HepG2 (cell line): ENCODE measurements around the gene CCDC116. TPM values are rescaled to one million over a fixed set of nuclear protein-coding genes. Genes with fewer than 3 reads are reported as not detected.

Source experiments
- ARID5B ChIP-seq: IDR thresholded peaks from 2 replicates; pipeline ENCODE4 v1.4.0; 2020; ENCODE audit warnings: mild to moderate bottlenecking, missing genetic modification reagents
- ATAD3A ChIP-seq: sonication (generic); formaldehyde crosslinking; IDR thresholded peaks from 2 replicates; pipeline ENCODE4 v1.4.0; 2020; ENCODE audit warnings: missing genetic modification reagents
- GFI1 ChIP-seq: sonication (generic); formaldehyde crosslinking; IDR thresholded peaks from 2 replicates; pipeline ENCODE4 v1.5.0; 2020; ENCODE audit warnings: missing genetic modification reagents, mild to moderate bottlenecking, borderline replicate concordance
- GLI4 ChIP-seq: sonication (generic); formaldehyde crosslinking; IDR thresholded peaks from 2 replicates; pipeline ENCODE4 v1.5.1; 2020; ENCODE audit warnings: missing genetic modification reagents, mild to moderate bottlenecking, moderate library complexity, borderline replicate concordance
- HCFC1 ChIP-seq: fragments of 150-350 bp; IDR thresholded peaks from 2 replicates; pipeline ENCODE4 v1.6.1; 2014; ENCODE audit warnings: low read depth, low read length
- JUNB ChIP-seq: sonication (generic); formaldehyde crosslinking; IDR thresholded peaks from 2 replicates; pipeline ENCODE4 v1.8.0; 2022; ENCODE audit warnings: missing genetic modification reagents, mild to moderate bottlenecking, borderline replicate concordance
- KDM1A ChIP-seq: IDR thresholded peaks from 2 replicates; pipeline ENCODE4 v1.6.1; 2016; ENCODE audit warnings: missing compliant biosample characterization
- KDM3A ChIP-seq: IDR thresholded peaks from 2 replicates; pipeline ENCODE4 v1.6.1; 2018; ENCODE audit warnings: low read depth, missing compliant biosample characterization
- NFIB ChIP-seq: sonication (generic); formaldehyde crosslinking; IDR thresholded peaks from 2 replicates; pipeline ENCODE4 v1.9.0; 2021; ENCODE audit warnings: missing genetic modification reagents, mild to moderate bottlenecking, borderline replicate concordance
- ZBTB8A ChIP-seq: sonication (generic); formaldehyde crosslinking; IDR thresholded peaks from 2 replicates; pipeline ENCODE4 v1.4.0; 2020; ENCODE audit warnings: mild to moderate bottlenecking, low read depth, missing genetic modification reagents, borderline replicate concordance
- ZHX1 ChIP-seq: sonication (generic); formaldehyde crosslinking; IDR thresholded peaks from 2 replicates; pipeline ENCODE4 v1.8.1; 2022; ENCODE audit warnings: low read depth, mild to moderate bottlenecking, missing genetic modification reagents
- ZNF282 ChIP-seq: fragments of 450-650 bp; IDR thresholded peaks from 2 replicates; pipeline ENCODE4 v1.6.1; 2018; ENCODE audit not compliant: partially characterized antibody
- ZNF501 ChIP-seq: sonication (generic); formaldehyde crosslinking; IDR thresholded peaks from 2 replicates; pipeline ENCODE4 v1.5.1; 2020; ENCODE audit warnings: mild to moderate bottlenecking, moderate library complexity, missing genetic modification reagents
- ZNF546 ChIP-seq: sonication (generic); formaldehyde crosslinking; conservative IDR thresholded peaks from 2 replicates; pipeline ENCODE4 v1.8.1; 2023; ENCODE audit warnings: mild to moderate bottlenecking, missing genetic modification reagents
- ZNF577 ChIP-seq: sonication (generic); formaldehyde crosslinking; IDR thresholded peaks from 2 replicates; pipeline ENCODE4 v1.4.0; 2020; ENCODE audit warnings: mild to moderate bottlenecking, low read depth, missing genetic modification reagents, borderline replicate concordance
- polyA plus RNA-seq, 8 experiments: library from polyadenylated mRNA; depleted of rRNA in 3 of 8; stranded (reverse) in 7 of 8; unstranded in 1 of 8; fragments of >200 nt; fragmentation: Illumina TruSeq in 4 of 8; extraction: Trizol in 4 of 8; gene quantifications; 2 replicates each; pipeline versions ENCODE4 v1.2.1 to v1.2.3, GENCODE V29; 2011 to 2016; ENCODE audit warnings: low read depth in 4 of 8, missing spikeins in 1 of 8, mixed read lengths in 1 of 8; ENCODE audit not compliant: insufficient read depth in 1 of 8
- total RNA-seq, 5 experiments: library from RNA; depleted of rRNA; stranded (reverse); fragments of >200 nt; fragmentation: Illumina TruSeq; extraction: Trizol; gene quantifications; 2 replicates each; pipeline ENCODE4 v1.2.3, GENCODE V29; 2016; ENCODE audit warnings: low read depth in 1 of 5
- TF ChIP-seq, protein P1 (sequence below): sonication (generic); formaldehyde crosslinking; conservative IDR thresholded peaks from 2 replicates; pipeline ENCODE4 v1.4.0; 2020; ENCODE audit warnings: mild to moderate bottlenecking, missing genetic modification reagents, moderate library complexity
- TF ChIP-seq, protein P2 (sequence below): sonication (generic); formaldehyde crosslinking; IDR thresholded peaks from 2 replicates; pipeline ENCODE4 v1.4.0; 2020; ENCODE audit warnings: missing genetic modification reagents

CCDC116 gene
- total and polyA plus RNA-seq, 2 of the 13 experiments (the other 11 are each of a cell fraction or from before 2014, with no cell fraction given) = 0.15 to 0.33 TPM

DNA sequence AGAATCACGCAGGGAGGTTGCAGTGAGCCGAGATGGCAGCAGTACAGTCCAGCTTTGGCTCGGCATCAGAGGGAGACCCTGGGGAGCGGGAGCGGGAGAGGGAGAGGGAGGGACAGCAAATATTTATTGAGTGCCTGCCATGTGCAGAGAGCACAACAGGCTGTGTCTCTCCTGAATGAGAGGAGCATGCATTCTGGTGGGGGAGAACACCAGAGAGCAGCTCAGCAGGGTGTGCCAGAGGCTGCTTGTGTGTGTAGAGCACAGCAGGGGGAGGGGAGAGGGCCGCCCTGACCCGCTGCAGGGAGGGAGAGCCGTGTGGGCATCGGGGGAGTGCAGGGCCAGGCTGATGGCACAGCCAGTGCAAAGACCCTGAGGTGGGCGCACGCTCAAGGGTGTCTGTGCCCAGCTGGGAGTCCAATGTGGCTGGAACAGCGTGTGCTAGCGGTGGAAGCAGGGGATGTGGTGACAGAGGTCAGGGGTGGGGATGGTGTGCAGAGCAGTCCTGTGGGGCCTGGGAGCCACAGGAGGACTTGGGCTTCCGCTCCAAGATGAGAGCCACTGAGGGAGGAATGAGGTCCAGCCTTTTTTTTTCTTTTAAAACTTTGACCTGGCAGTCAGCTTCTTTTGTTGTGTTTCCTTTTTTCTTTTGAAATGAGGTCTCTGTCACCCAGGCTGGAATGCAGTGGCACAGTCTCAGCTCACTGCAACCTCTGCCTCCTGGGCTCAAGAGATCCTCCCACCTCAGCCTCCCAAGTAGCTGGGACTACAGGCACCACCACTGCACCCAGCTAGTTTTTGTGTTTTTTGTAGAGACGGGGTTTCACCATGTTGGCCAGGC, 45.3 kb downstream of the CCDC116 start (continued):
- TF ChIP-seq, protein P1, sequence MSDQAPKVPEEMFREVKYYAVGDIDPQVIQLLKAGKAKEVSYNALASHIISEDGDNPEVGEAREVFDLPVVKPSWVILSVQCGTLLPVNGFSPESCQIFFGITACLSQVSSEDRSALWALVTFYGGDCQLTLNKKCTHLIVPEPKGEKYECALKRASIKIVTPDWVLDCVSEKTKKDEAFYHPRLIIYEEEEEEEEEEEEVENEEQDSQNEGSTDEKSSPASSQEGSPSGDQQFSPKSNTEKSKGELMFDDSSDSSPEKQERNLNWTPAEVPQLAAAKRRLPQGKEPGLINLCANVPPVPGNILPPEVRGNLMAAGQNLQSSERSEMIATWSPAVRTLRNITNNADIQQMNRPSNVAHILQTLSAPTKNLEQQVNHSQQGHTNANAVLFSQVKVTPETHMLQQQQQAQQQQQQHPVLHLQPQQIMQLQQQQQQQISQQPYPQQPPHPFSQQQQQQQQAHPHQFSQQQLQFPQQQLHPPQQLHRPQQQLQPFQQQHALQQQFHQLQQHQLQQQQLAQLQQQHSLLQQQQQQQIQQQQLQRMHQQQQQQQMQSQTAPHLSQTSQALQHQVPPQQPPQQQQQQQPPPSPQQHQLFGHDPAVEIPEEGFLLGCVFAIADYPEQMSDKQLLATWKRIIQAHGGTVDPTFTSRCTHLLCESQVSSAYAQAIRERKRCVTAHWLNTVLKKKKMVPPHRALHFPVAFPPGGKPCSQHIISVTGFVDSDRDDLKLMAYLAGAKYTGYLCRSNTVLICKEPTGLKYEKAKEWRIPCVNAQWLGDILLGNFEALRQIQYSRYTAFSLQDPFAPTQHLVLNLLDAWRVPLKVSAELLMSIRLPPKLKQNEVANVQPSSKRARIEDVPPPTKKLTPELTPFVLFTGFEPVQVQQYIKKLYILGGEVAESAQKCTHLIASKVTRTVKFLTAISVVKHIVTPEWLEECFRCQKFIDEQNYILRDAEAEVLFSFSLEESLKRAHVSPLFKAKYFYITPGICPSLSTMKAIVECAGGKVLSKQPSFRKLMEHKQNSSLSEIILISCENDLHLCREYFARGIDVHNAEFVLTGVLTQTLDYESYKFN = peak; percentile 84
- TF ChIP-seq KDM3A (CRISPR knock-in tag) (0 out of 2 replicates have a peak, but pooled peaks have one; percentile 47), KDM1A (CRISPR knock-in tag) (peak; percentile 36; the same call in 1 of the 2 replicates), ZHX1 (CRISPR knock-in tag) (no peak), GFI1 (CRISPR knock-in tag) (no peak; the same call in 1 of the 2 replicates), GLI4 (CRISPR knock-in tag) (no peak), JUNB (CRISPR knock-in tag) (no peak), HCFC1 (no peak), NFIB (CRISPR knock-in tag) (no peak), ZNF577 (CRISPR knock-in tag) (no peak), ZBTB8A (no peak), ARID5B (CRISPR knock-in tag) (peak; percentile 59), ATAD3A (no peak), ZNF282 (peak; percentile 86), ZNF501 (CRISPR knock-in tag) (no peak), ZNF546 (CRISPR knock-in tag) (no peak)
- TF ChIP-seq, protein P2, sequence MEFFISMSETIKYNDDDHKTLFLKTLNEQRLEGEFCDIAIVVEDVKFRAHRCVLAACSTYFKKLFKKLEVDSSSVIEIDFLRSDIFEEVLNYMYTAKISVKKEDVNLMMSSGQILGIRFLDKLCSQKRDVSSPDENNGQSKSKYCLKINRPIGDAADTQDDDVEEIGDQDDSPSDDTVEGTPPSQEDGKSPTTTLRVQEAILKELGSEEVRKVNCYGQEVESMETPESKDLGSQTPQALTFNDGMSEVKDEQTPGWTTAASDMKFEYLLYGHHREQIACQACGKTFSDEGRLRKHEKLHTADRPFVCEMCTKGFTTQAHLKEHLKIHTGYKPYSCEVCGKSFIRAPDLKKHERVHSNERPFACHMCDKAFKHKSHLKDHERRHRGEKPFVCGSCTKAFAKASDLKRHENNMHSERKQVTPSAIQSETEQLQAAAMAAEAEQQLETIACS (CRISPR knock-in tag) = no peak
